BJ (cell line): ENCODE data around the gene CPNE7. TPM values are rescaled to one million over a fixed set of nuclear protein-coding genes. Genes with fewer than 3 reads are reported as not detected.

ENCODE experiments used
- CTCF ChIA-PET: fragments of 350-600 bp; formaldehyde crosslinking; extraction: SDS; loops from one replicate; lab custom pipeline; 2021; ENCODE audit warnings: antibody characterized with exemption, inconsistent platforms; lab: Yijun Ruan, JAX
- POLR2A ChIA-PET: fragments of 300-600 bp; sonication (Branson Sonifier 250); formaldehyde crosslinking; extraction: SDS; loops from one replicate; lab custom pipeline; 2021; ENCODE audit warnings: antibody characterized with exemption; lab: Charles Lee
- DNase-seq: peaks from one replicate; pipeline ENCODE4 v3.0.0-alpha.2; 2011; ENCODE audit warnings: low read depth
- H3K27me3 ChIP-seq: 2 replicates; pipeline ENCODE4 v1.6.0; 2011; ENCODE audit warnings: low read length; ENCODE audit not compliant: control insufficient read depth, insufficient read depth
- H3K36me3 ChIP-seq: 2 replicates; pipeline ENCODE4 v1.5.1; 2011; ENCODE audit warnings: low read length; ENCODE audit not compliant: control insufficient read depth, insufficient read depth
- H3K4me3 ChIP-seq: 2 replicates; pipeline ENCODE4 v1.5.1; 2011; ENCODE audit warnings: low read depth, mild to moderate bottlenecking, control low read depth, low read length
- CTCF ChIP-seq: IDR thresholded peaks from 2 replicates; pipeline ENCODE4 v1.5.1; 2011; ENCODE audit warnings: low read depth, mild to moderate bottlenecking, control low read depth, inconsistent platforms, low read length, moderate library complexity; ENCODE audit not compliant: insufficient read depth
- polyA plus RNA-seq: library from polyadenylated mRNA; depleted of rRNA; stranded (reverse); fragments of >200 nt; gene quantifications from 2 replicates; pipeline ENCODE4 v1.2.3, GENCODE V29; 2011

The CPNE7 gene
- polyA plus RNA-seq, 1 experiment: 7.1 TPM

DNA sequence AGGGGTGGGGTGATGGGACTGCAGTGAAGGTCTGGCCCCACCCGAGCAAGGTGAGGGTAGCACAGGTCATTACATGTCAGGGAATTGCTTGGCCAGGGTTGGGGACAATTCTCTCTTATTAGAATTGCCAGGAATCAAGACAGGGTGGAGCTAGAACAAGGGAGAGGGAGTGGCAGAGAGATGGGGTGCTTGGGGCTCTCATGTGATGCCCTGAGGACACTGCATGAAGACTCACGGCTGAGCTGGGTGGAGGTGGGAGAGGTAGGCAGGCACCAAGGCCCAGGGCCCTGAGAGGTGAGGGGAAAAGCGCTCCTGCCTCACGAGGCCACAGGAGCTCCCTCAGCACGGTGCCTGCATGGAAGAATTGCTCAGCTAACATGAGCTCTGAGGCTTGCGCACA is 41.5 kb downstream of the CPNE7 start:
- no peak for DNase-seq
- no peak for TF ChIP-seq CTCF
- Histone ChIP-seq H3K4me3 (no peak overlapping the region), H3K36me3 (no peaks in the 10 kb centered on the region), H3K27me3 (peaks cover 7% of the 10 kb centered on the region)
- ChIA-PET POLR2A (no interaction called here), CTCF (interaction anchor here (0.7 to 1.3 kb wide), 3 partner anchors 16 to 26 kb away, joined by 3 read pairs; no protein-coding TSS in a partner anchor)

GRCh38 chr16:89618109-89618998 is 42.8 kb downstream of the CPNE7 start:
- H3K4me3 ChIP-seq: no peak overlapping the region
- TF ChIP-seq CTCF: no peak
- POLR2A ChIA-PET: no interaction called here
- no peak for DNase-seq
- CTCF ChIA-PET: interaction anchor here (1.3 kb wide), 1 partner anchor 25 kb away, joined by 3 read pairs; no protein-coding TSS in a partner anchor
- no peaks in the 10 kb centered on the region for H3K36me3 ChIP-seq
- peaks cover 7% of the 10 kb centered on the region for H3K27me3 ChIP-seq

DNA sequence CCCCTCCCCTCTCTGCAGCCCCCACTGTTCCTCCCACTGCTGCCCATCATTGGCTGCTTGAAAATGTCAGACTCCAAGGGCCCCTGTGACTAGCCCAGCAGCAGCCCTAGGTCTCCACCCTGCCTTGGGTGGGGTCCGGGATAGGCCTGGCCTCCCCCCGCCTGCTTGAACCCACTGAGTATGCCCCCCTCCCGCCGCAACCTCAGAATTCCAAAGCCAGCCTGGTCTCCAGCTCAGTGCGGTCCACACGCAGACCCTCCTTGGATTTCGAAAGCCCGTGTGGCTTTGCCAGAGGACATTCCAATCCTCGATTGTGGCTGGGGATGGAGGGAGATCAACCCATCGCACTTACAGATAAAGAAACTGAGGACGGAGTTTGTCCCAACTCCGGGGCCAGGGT is 44.3 kb downstream of the CPNE7 start:
- no peak for DNase-seq
- CTCF ChIA-PET: no interaction called here
- Histone ChIP-seq H3K27me3 (peaks cover 7% of the 10 kb centered on the region), H3K36me3 (no peaks in the 10 kb centered on the region), H3K4me3 (no peak overlapping the region)
- TF ChIP-seq CTCF: no peak
- POLR2A ChIA-PET: no interaction called here

DNA sequence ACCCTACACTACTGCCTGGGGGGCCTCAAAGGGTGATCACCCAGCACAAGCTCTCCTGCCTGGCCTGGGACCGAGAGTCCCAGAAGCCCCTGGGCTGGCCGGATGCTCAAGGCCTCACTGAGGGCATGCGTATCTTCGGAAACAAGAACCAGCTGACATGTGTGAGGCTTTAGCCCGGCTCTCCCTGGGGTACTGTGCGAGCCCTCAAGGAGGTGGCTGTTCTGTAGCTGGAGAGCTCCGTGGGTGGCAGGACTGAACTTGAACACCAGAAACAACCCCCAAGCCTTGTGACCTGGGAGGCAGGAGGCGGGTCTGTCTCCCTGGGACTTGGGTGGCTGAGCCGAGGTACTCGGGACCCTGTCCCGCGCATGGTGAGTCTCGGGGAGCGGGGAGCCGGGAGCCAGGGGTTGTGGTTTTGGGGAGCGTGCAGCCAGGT is 44.9 kb downstream of the CPNE7 start:
- H3K27me3 ChIP-seq: peaks cover 10% of the 10 kb centered on the region
- no peak for TF ChIP-seq CTCF
- CTCF ChIA-PET: interaction anchor here (1.1 kb wide), 1 partner anchor 12 kb away, joined by 3 read pairs; no protein-coding TSS in a partner anchor
- H3K36me3 ChIP-seq: no peaks in the 10 kb centered on the region
- POLR2A ChIA-PET: interaction anchor here (1.0 kb wide), 1 partner anchor 14 kb away, joined by 3 read pairs; no protein-coding TSS in a partner anchor
- no peak for DNase-seq
- H3K4me3 ChIP-seq: no peak overlapping the region

DNA sequence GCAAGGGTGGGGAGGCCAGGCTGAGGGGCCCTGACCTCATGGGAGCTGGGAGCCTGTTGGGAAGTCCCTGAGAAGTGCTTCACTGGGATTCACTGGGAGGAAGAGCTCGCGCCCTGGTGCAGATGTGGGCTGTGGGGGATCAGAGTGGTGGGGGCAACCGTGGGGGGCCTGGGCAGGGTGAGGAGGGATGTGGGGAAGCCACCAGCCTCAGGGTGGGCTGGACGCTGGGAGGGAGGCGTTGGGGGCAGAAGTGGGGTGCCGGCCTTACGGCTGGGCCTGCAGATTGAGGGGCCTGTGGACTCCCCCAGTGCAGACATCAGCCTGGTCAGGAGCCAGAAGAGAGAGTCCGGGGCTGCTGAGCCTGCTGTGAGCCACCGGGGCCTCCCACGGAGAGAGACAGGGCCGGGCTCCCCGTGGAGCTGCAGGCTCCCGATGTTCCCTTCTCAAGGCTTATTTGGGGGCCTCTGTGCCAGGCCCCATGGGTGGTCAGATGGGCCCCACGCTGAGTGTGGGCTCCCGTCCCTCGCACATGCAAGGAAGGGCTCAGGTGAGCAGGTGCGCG is 45.7 kb downstream of the CPNE7 start:
- DNase-seq: no peak
- Histone ChIP-seq H3K4me3 (no peak overlapping the region), H3K36me3 (no peaks in the 10 kb centered on the region), H3K27me3 (peaks cover 10% of the 10 kb centered on the region)
- ChIA-PET POLR2A (interaction anchor here (1.0 kb wide), 1 partner anchor 13 kb away, joined by 3 read pairs; no protein-coding TSS in a partner anchor), CTCF (interaction anchor here (1.1 kb wide), 1 partner anchor 12 kb away, joined by 3 read pairs; no protein-coding TSS in a partner anchor)
- no peak for TF ChIP-seq CTCF
